ENCODE results near the gene FADS2. TPM values are rescaled to one million over a fixed set of nuclear protein-coding genes. Genes with fewer than 3 reads are reported as not detected.

The FADS2 gene
- total RNA-seq (2022; extraction: Qiagen RNA extraction; ENCODE audit: low read depth): 265 to 340 TPM (median 308 TPM) in 5 replicates

GRCh38 chr11:61827571-61828378 lies at the start of gene FADS2:
FADS2 (plus strand) TSS chr11:61828300; CDS start chr11:61828391, 91 bp downstream.

GRCh38 chr11:61792310-61793082 lies 35.6 kb upstream of the FADS2 start, which contains the start of the genes FEN1 and TMEM258:
FEN1 (plus strand) TSS chr11:61792911; CDS start chr11:61795362, 2,451 bp downstream.
TMEM258 (minus strand) TSS chr11:61792599; CDS start chr11:61792558, 41 bp downstream.

GRCh38 chr11:61816736-61817455 lies 11.2 kb upstream of the FADS2 start, which contains the start of gene FADS1:
FADS1 (minus strand) TSS chr11:61817003; CDS start chr11:61816929, 74 bp downstream.

GRCh38 chr11:61891331-61892084 lies 63.4 kb downstream of the FADS2 start, which contains the start of gene FADS3:
FADS3 (minus strand) TSS chr11:61891545; CDS start chr11:61891381, 164 bp downstream.

Other genes starting within 250 kb of the FADS2 start
- gene SYT7, start 247.2 kb upstream of the FADS2 start, total RNA-seq (2022; extraction: Qiagen RNA extraction; ENCODE audit: low read depth): 0.96 to 2.0 TPM (median 1.5 TPM) in 5 replicates
- 5.1 to 8.2 TPM (median 7.1 TPM) in 5 replicates for gene DAGLA, start 147.9 kb upstream of the FADS2 start, total RNA-seq (2022; extraction: Qiagen RNA extraction; ENCODE audit: low read depth)
- gene MYRF, start 75.7 kb upstream of the FADS2 start, total RNA-seq (2022; extraction: Qiagen RNA extraction; ENCODE audit: low read depth): 15.9 to 22.9 TPM (median 20.8 TPM) in 5 replicates
- 216 to 266 TPM (median 234 TPM) in 5 replicates for gene TMEM258, start 35.7 kb upstream of the FADS2 start, total RNA-seq (2022; extraction: Qiagen RNA extraction; ENCODE audit: low read depth)
- 88.3 to 103 TPM (median 98.3 TPM) in 5 replicates for gene FEN1, start 35.4 kb upstream of the FADS2 start, total RNA-seq (2022; extraction: Qiagen RNA extraction; ENCODE audit: low read depth)
- gene FADS1, start 11.3 kb upstream of the FADS2 start, total RNA-seq (2022; extraction: Qiagen RNA extraction; ENCODE audit: low read depth): 119 to 158 TPM (median 150 TPM) in 5 replicates
- 49.6 to 65.9 TPM (median 63.9 TPM) in 5 replicates for gene FADS3, start 63.2 kb downstream of the FADS2 start, total RNA-seq (2022; extraction: Qiagen RNA extraction; ENCODE audit: low read depth)
- gene RAB3IL1, start 89.3 kb downstream of the FADS2 start, total RNA-seq (2022; extraction: Qiagen RNA extraction; ENCODE audit: low read depth): 12.8 to 15.7 TPM (median 14.5 TPM) in 5 replicates
- gene BEST1, start 122.1 kb downstream of the FADS2 start, total RNA-seq (2022; extraction: Qiagen RNA extraction; ENCODE audit: low read depth): 2.4 to 5.4 TPM (median 2.9 TPM) in 5 replicates
- 10,289 to 19,481 TPM (median 16,743 TPM) in 5 replicates for gene FTH1, start 139.3 kb downstream of the FADS2 start, total RNA-seq (2022; extraction: Qiagen RNA extraction; ENCODE audit: low read depth)